Astrocyte of the cerebellum (primary cell): ENCODE results near the gene CYTH2.
A peak's percentile ranks its signal among the peaks of the same experiment; 100 is the strongest.

Experiments
- DNase-seq: peaks from one replicate; pipeline ENCODE4 v3.0.0-alpha.2; 2011; ENCODE audit warnings: low read depth
- H3K4me3 ChIP-seq: 2 replicates; pipeline ENCODE4 v1.5.1; 2011; ENCODE audit warnings: mild to moderate bottlenecking, low read depth, low read length, moderate library complexity
- in situ Hi-C: cut with HindIII; loops from 2 replicates; pipeline ENCODE4 v1.10.0; 2017; ENCODE audit warnings: low sequenced_read_pairs
- TF ChIP-seq, protein P1 (sequence below): IDR thresholded peaks from 2 replicates; pipeline ENCODE4 v1.5.1; 2012; ENCODE audit warnings: low read length, low read depth, moderate library complexity, mild to moderate bottlenecking; ENCODE audit errors: missing control alignments

The CYTH2 gene

DNA sequence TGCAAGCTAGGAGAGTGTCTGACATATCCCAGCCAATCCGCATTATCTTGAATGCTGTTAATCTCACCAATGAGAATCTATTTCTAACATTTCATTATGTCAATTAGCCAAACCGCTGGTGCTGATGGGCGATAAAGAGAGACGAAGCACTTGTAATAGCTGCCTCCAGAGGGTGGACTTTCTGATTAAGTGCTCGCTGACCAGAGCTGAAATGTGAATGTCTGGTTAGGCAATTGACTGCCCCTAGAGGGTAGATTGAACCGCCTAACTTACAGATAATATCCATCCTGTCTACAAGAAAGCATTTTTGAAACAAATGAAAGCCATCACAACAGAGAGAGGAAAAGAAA lies 23.9 kb upstream of the CYTH2 start:
- TF ChIP-seq, protein P1, sequence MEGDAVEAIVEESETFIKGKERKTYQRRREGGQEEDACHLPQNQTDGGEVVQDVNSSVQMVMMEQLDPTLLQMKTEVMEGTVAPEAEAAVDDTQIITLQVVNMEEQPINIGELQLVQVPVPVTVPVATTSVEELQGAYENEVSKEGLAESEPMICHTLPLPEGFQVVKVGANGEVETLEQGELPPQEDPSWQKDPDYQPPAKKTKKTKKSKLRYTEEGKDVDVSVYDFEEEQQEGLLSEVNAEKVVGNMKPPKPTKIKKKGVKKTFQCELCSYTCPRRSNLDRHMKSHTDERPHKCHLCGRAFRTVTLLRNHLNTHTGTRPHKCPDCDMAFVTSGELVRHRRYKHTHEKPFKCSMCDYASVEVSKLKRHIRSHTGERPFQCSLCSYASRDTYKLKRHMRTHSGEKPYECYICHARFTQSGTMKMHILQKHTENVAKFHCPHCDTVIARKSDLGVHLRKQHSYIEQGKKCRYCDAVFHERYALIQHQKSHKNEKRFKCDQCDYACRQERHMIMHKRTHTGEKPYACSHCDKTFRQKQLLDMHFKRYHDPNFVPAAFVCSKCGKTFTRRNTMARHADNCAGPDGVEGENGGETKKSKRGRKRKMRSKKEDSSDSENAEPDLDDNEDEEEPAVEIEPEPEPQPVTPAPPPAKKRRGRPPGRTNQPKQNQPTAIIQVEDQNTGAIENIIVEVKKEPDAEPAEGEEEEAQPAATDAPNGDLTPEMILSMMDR = peak; percentile 74
- in situ Hi-C loops = no loop called here
- DNase-seq = peak; percentile 82
- H3K4me3 ChIP-seq = peak overlapping the region; percentile 100

GRCh38 chr19:48445606-48446481 lies 23.3 kb upstream of the CYTH2 start, which contains the start of gene GRWD1:
Gene GRWD1 (plus strand): TSS chr19:48445983. CDS start chr19:48446006, 23 bp downstream.
- H3K4me3 ChIP-seq = peak within 1 kb of the TSS; percentile 100
- in situ Hi-C loops = no loop called here
- TF ChIP-seq, protein P1 = peak; percentile 19
- peak; percentile 96 for DNase-seq

DNA sequence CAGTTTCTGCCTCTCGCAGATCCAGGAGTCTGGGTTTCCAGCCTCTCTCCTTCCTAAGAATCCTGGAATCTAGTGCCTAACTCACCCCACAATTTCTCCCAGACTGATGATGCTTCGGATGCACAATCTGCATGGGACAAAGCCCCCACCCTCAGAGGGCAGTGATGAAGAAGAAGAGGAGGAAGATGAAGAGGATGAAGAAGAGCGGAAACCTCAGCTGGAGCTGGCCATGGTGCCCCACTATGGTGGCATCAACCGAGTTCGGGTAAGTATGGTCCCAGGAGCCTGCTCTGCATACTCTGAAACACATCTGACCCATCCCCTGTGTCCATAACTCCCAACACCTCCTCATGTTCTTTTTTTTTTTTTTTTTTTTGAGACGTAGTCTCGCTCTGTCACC lies 22.6 kb upstream of the CYTH2 start:
- no peak for DNase-seq
- peak overlapping the region; percentile 100 for H3K4me3 ChIP-seq
- TF ChIP-seq, protein P1 = no peak
- in situ Hi-C loops = no loop called here

- no peak overlapping the region for H3K4me3 ChIP-seq
- DNase-seq = no peak
- TF ChIP-seq, protein P1 = no peak
- in situ Hi-C loops = no loop called here
Measured at GRCh38 chr19:48448563-48448962, 20.6 kb upstream of the CYTH2 start.

DNA sequence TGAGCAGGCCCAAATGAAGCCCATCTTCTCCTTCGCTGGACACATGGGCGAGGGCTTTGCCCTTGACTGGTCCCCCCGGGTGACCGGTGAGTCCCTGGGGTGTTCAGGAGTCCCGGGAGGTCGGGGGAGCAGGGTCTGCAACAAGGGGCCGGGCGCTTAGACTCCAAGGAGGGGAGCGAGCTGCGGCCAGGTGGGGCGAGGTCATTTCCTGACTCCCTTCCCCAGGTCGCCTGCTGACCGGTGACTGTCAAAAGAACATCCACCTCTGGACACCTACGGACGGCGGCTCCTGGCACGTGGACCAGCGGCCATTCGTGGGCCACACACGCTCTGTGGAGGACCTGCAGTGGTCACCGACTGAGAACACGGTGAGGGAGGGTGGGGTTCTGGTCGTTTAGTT lies 18.7 kb upstream of the CYTH2 start:
- in situ Hi-C loops = no loop called here
- DNase-seq = no peak
- H3K4me3 ChIP-seq = no peak overlapping the region
- TF ChIP-seq, protein P1 = no peak

- in situ Hi-C loops = no loop called here
- H3K4me3 ChIP-seq = no peak overlapping the region
- DNase-seq = no peak
- TF ChIP-seq, protein P1 = no peak
Measured at GRCh38 chr19:48450863-48451262, 18.3 kb upstream of the CYTH2 start.
